BJ (cell line): ENCODE results near the gene CLIP1. TPM values are rescaled to one million over a fixed set of nuclear protein-coding genes. Genes with fewer than 3 reads are reported as not detected.

Experiments used
- CTCF ChIA-PET: fragments of 350-600 bp; formaldehyde crosslinking; extraction: SDS; loops from one replicate; lab custom pipeline; 2021; ENCODE audit warnings: antibody characterized with exemption, inconsistent platforms; lab: Yijun Ruan, JAX
- POLR2A ChIA-PET: fragments of 300-600 bp; sonication (Branson Sonifier 250); formaldehyde crosslinking; extraction: SDS; loops from one replicate; lab custom pipeline; 2021; ENCODE audit warnings: antibody characterized with exemption; lab: Charles Lee
- DNase-seq: peaks from one replicate; pipeline ENCODE4 v3.0.0-alpha.2; 2011; ENCODE audit warnings: low read depth
- H3K27me3 ChIP-seq: 2 replicates; pipeline ENCODE4 v1.6.0; 2011; ENCODE audit warnings: low read length; ENCODE audit not compliant: control insufficient read depth, insufficient read depth
- H3K36me3 ChIP-seq: 2 replicates; pipeline ENCODE4 v1.5.1; 2011; ENCODE audit warnings: low read length; ENCODE audit not compliant: control insufficient read depth, insufficient read depth
- H3K4me3 ChIP-seq: 2 replicates; pipeline ENCODE4 v1.5.1; 2011; ENCODE audit warnings: low read depth, mild to moderate bottlenecking, control low read depth, low read length
- CTCF ChIP-seq: IDR thresholded peaks from 2 replicates; pipeline ENCODE4 v1.5.1; 2011; ENCODE audit warnings: low read depth, mild to moderate bottlenecking, control low read depth, inconsistent platforms, low read length, moderate library complexity; ENCODE audit not compliant: insufficient read depth
- polyA plus RNA-seq: library from polyadenylated mRNA; depleted of rRNA; stranded (reverse); fragments of >200 nt; gene quantifications from 2 replicates; pipeline ENCODE4 v1.2.3, GENCODE V29; 2011

The CLIP1 gene
- polyA plus RNA-seq, 1 experiment: 104 TPM

- DNase-seq: no peak
- POLR2A ChIA-PET: no interaction called here
- CTCF ChIA-PET: interaction anchor here (3.2 kb wide), 1 partner anchor 61 kb away, joined by 8 read pairs; no protein-coding TSS in a partner anchor
- no peaks in the 10 kb centered on the region for H3K36me3 ChIP-seq
- no peak for TF ChIP-seq CTCF
- H3K4me3 ChIP-seq: no peak overlapping the region
- no peaks in the 10 kb centered on the region for H3K27me3 ChIP-seq
These were observed 38.2 kb upstream of the CLIP1 start for GRCh38 chr12:122460641-122461040.

GRCh38 chr12:122460061-122460460 is 37.6 kb upstream of the CLIP1 start:
- DNase-seq: no peak
- no peak for TF ChIP-seq CTCF
- Histone ChIP-seq H3K36me3 (no peaks in the 10 kb centered on the region), H3K27me3 (no peaks in the 10 kb centered on the region), H3K4me3 (no peak overlapping the region)
- ChIA-PET CTCF (interaction anchor here (3.2 kb wide), 1 partner anchor 61 kb away, joined by 8 read pairs; no protein-coding TSS in a partner anchor), POLR2A (no interaction called here)

GRCh38 chr12:122459211-122459610 is 36.7 kb upstream of the CLIP1 start:
- Histone ChIP-seq H3K36me3 (no peaks in the 10 kb centered on the region), H3K27me3 (no peaks in the 10 kb centered on the region), H3K4me3 (no peak overlapping the region)
- ChIA-PET CTCF (interaction anchor here (3.2 kb wide), 1 partner anchor 60 kb away, joined by 8 read pairs; no protein-coding TSS in a partner anchor), POLR2A (no interaction called here)
- DNase-seq: no peak
- TF ChIP-seq CTCF: no peak

- ChIA-PET CTCF (no interaction called here), POLR2A (no interaction called here)
- no peak for TF ChIP-seq CTCF
- Histone ChIP-seq H3K36me3 (no peaks in the 10 kb centered on the region), H3K27me3 (no peaks in the 10 kb centered on the region), H3K4me3 (no peak overlapping the region)
- no peak for DNase-seq
These were observed 35.9 kb upstream of the CLIP1 start for GRCh38 chr12:122458105-122459035.

- POLR2A ChIA-PET: no interaction called here
- Histone ChIP-seq H3K4me3 (no peak overlapping the region), H3K36me3 (no peaks in the 10 kb centered on the region), H3K27me3 (no peaks in the 10 kb centered on the region)
- DNase-seq: no peak
- no peak for TF ChIP-seq CTCF
- CTCF ChIA-PET: no interaction called here
These were observed 35.2 kb upstream of the CLIP1 start for GRCh38 chr12:122457627-122458026.
